ENCODE results near the gene KRT6B.

- TF ChIP-seq CTCF (conservative IDR thresholded peaks at IDR 0.05; ENCODE audit: low read length): no peak
- TF ChIP-seq EZH2phosphoT487 (IDR thresholded peaks at IDR 0.05; ENCODE audit: borderline replicate concordance): no peak
These were observed 21.8 kb upstream of the KRT6B start, which contains the start of gene KRT6C for GRCh38 chr12:52473768-52474167.
